Measurements from ENCODE around the gene NEURL1.

NEURL1 gene

GRCh38 chr10:103548581-103549348 is 55.3 kb downstream of the NEURL1 start:
- DNase-seq, result no peak

- no peak for DNase-seq
These were observed 55.8 kb downstream of the NEURL1 start for GRCh38 chr10:103549349-103549685.

- DNase-seq, result no peak
These were observed 56.7 kb downstream of the NEURL1 start for GRCh38 chr10:103550229-103550628.

GRCh38 chr10:103551619-103552602 is 58.4 kb downstream of the NEURL1 start:
- no peak for DNase-seq

DNA sequence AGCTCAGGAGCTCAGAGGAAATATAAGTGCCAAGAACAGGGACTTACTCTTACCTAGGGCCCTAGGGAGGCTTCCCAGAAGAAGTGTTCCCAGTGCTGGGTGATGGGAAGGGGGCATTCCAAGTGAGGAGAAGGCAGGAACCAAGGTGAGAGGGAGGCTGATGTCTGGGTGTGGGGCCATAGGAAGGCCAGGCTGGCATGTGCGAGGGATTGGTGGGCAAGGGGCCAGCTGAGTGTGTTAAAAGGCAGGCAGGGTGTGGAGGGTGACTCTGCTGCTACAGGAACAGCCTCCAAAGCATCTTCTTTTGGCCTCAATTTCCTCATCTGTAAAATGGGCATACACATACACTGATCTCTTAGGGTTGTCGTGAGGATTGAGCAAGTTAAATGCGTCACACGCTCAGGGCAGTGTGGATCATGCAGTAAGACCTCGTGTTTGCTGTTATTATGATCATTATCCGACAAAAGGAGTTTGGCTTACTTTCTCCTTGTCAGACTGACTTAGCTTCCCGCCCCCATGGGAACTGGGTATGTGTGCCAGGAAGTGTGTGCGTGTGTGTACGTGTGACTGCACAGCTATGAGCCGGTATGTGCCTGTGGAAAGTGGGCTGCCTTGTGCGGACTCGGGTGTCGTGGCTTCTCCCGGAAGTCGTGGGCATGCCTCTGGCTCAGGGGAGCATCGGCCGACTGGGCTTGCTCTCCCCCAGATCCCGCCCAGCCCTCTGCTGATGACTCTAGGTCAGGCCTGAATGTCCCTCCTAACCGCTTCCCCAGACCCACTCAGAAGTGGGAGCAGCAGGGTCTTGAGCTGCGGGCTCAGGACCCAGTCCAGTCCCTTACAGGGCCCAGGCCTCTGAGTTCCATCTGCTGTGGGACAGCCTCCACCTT is 59.6 kb downstream of the NEURL1 start:
- no peak for DNase-seq

DNA sequence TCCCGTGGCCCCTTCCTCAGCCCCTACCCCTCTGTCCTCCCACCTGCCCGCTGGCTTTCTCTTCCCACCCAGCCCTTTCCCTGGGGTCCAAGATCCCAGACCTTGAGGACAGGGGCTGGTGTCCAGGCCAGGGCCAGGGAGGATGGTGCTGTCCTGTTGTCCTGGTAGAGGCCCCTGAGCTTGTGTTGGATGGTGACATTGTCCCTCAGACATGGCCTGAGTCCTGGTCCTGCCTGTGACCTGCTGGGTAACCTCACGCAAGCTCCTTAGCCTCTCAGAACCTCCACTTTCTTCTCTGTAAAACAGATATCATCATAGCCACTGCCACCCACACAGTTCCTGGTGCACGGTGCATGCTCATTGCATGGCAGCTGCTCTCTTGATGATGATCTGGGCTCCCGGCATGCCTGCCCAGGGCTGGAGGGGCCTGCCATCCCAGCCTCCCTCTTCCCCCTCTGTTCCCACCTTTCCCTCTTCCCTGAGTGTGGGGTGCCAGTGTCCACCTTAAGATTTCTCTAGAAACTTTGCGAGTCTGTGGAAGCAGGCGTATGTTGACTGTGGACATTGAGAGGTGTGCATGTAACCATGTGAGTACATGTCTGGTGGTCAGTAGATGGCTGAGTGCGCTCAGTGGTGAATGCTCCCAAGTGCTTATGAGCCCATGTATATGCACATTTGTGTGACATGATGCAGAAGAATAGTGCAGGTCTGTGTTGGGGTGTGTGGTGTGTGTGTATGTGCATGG is 60.4 kb downstream of the NEURL1 start:
- no peak for DNase-seq

DNA sequence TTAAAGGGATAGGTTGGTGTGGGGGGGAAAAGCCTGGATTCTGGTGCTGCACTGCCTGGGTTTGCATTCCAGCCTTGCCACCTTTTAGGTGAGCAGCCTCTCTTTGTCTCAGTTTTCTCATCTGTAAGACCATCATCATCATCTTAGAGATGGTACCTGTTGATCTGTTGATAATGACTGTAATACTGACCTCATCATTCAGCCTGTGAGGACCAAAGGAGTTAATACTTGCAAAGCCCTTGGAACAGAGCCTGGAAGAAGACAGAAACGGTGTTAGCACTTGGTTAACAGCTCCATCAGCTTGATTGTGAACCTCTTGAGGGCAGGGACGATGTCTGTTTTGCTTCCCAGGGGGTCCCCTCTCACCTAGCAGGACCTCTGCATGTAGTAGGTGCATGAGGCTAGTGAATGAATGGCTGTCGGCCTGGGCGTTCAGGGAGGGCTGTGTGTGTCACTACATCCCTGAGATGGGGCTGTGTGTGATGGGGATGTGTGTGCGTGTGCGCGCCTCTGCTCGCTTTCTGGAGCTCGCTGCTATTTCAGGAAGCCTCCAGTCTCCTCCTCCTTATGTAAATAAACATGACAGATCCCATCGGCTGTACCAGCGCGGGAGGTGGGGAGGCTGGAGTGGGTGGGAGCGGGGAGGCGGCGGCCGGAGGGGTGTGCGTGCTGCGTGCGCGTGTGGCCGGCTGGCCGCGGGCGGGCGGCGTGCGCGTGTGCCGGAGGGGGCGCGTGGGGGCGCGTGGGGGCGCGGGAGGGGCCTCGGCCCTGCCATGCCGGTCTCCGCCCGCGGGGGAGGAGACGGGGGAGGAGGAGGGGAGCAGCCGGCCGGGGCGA is 61.2 kb downstream of the NEURL1 start:
- peak; percentile 3 for DNase-seq

DNA sequence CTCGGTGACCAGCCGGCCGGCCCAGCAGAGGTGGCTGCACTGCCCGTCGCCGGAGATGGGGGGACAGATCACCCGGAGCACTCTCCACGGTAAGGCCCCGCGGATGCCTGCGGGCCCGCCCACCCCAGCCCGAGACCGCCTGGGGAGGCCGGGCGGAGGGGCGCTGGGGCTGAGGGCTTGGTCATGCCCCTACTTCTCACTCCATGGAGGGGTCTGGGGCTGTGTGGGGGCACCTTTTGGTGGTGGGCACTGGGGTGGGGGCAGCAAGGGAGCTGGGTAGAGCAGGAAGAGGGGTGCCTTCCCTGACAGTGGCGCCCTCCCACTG is 61.8 kb downstream of the NEURL1 start:
- no peak for DNase-seq

- DNase-seq, result no peak
These were observed 62.2 kb downstream of the NEURL1 start for GRCh38 chr10:103555712-103556111.

- DNase-seq, result no peak
These were observed 63.0 kb downstream of the NEURL1 start for GRCh38 chr10:103556383-103557007.

- no peak for DNase-seq
These were observed 64.0 kb downstream of the NEURL1 start for GRCh38 chr10:103557455-103557854.

DNA sequence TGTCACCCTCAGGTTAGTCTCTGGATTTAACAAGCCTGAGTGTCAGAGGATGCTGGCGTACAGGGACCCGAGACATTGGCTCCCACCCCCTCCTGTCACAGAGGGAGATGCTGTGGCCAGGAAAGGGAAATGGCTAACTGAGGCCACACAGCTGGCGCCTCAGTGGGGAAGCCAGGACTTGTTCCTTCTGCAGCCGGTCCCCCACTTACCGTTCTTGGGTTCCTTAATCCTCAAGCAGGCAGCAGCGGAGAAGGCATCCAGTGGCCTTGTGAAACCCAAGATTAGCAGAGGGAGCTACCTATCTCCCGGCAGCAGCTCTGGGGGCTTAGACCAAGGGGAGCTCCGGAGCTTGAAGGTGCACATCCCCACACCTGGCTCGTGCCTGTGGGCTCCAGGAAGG is 65.4 kb downstream of the NEURL1 start:
- no peak for DNase-seq

GRCh38 chr10:103559776-103560175 is 66.3 kb downstream of the NEURL1 start:
- no peak for DNase-seq

DNA sequence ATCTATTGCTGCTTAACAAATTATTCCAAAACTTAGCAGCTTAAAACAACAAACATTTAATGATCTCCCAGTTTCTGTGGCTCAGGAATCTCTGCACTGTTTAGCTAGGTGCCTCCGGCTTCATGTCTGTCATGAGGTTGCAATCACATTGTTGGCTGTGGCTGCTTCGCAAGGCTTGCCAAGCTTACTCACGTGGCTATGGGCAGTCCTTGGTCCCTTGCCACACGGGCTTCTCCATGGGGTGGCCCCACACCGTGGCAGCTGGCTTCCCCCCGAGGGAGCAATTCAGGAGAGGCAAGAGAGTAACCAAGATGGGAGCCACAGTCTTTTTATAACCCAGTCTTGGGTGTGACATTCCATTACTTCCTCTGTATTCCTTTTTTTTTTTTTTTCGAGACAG is 67.4 kb downstream of the NEURL1 start:
- DNase-seq, result no peak

DNA sequence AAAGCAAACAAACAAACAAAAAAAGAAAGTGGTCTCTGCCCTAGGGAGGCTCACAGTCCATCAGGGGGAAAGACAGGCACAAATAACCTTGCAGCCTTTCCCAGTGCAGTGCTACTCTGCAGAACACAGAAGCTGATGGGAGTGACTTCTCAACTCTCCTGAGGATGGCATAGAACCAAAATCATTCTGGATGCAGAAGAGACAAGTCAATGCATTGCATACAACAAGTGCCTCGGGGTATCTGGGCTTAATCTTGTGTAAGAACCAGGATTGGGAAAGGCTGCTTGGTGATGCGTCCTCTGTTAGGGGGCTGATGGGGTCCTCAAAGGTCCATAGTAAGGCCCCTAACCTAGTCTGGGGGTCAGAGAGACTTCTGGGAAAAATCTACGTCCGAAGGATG is 68.9 kb downstream of the NEURL1 start:
- DNase-seq, result no peak

DNA sequence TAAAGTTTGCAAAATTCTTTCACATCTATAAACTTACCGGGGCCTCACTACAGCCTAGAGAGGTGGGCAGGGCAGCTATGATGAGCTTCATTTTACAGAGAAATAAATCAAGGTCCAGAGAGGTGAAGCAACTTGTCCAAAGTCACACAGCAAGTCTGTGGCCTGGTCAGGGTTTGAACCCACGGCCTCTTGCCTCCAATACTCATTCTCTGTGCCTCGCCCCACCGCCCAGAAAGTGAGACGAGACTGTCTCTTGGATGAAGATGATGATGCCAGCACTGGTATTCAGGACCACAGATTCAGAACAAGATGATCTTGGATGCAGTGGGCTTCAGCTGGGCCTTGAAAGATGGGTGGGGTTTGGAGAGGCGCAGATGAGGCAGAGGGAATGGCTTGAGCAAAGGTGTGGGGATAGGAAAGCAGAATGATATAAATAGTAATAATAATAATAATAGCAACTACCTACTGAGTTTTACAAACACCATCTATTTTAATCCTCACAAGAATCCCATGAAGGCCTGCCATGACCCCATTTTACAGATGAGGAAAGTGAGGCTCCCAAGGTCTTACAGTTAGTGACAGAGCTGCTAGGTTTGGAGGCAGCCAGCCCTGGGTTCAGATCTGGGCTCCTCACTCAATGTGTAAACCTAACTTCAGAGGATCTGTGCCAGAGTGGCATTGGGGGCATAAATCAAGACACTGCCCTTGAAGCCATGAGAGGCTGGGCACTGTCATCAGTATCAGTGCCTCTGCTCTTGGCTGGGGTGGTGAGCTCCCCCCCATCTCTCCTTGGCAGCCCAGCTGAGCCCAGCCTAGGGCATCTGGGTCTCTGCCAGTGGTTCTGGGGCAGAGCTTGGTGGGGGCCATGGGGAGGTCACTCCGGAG is 70.0 kb downstream of the NEURL1 start:
- DNase-seq, result no peak

DNA sequence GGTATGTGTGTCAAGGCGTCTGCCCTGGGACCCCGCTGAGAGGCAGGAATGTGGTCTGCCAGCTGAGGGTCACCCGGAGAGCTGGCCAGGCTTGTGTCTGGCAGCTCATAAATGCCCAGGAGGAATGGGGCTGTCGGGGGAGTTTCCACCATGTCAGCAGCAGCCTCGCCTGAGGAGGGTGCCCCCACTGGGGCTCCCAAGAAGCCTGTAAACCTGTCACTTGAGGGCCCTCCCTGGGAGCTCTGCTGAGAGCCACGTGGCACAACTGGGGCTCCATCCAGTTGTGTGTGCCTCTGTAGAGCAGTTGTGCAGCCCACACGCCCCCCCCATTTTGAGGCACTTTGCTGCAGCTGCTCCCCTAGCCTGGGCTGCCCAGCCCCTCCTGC is 70.6 kb downstream of the NEURL1 start:
- DNase-seq, result no peak

DNA sequence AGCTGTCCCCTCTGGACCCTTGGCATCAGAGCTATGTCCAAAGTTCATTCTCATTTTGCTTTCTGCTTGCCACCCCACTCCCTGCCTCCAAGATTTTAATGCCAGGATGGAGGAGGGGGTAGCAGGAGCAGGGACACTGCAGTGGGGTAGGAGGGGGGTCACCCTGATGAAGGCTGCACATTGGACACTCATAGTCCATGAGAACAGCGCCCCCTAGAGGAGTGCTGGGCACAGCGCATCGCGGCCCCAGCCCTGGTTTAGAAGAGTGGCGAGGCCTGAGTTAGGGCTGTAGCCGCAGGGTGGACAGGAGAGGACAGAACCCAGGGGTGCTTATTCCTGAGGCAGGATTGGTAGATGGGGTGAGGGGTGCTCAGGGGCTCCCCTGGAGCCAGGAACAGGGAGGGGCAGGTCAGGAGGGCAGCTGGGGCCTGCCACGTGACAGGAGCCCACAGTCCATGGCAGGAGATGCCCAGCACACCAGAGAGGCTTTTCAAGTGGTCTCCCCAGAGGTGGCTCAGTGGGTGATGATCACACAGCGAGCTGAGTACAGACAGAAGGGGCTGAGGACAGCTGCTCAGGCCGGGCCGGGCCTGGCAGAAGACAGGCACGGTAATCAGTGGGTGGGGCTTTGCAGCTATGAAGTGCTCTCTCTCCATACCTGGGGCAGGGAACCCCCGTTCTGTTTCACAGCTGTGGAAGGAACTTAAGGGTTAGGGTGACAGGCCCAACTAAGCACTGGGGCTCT is 71.4 kb downstream of the NEURL1 start:
- peak; percentile 24 for DNase-seq

- DNase-seq, result no peak
These were observed 73.0 kb downstream of the NEURL1 start for GRCh38 chr10:103566536-103566935.

Data from activated CD4-positive, alpha-beta T cell treated with anti-CD3 and anti-CD28 coated beads, Interleukin-2, amount 50 U/mL, for 1 hour (primary cell).